Trophoblast cell (in vitro differentiated cells and primary cell): ENCODE data around the gene TXLNG.
A peak's percentile ranks its signal among the peaks of the same experiment; 100 is the strongest.

Source experiments
- DNase-seq, 2 donors: peaks; one replicate each; pipeline ENCODE4 v3.0.0-alpha.2; 2016
- H2AFZ ChIP-seq: 2 replicates; pipeline ENCODE4 v1.6.1; 2013; ENCODE audit warnings: low read length, moderate library complexity, mild to moderate bottlenecking; ENCODE audit not compliant: insufficient read depth, poor library complexity
- H2AK5ac ChIP-seq: 2 replicates; pipeline ENCODE4 v1.6.1; 2013; ENCODE audit warnings: mild to moderate bottlenecking, low read length
- H2BK120ac ChIP-seq: 2 replicates; pipeline ENCODE4 v1.6.1; 2013; ENCODE audit warnings: low read length, mild to moderate bottlenecking, moderate library complexity; ENCODE audit not compliant: insufficient read depth, poor library complexity
- H2BK12ac ChIP-seq: 2 replicates; pipeline ENCODE4 v1.6.1; 2013; ENCODE audit warnings: mild to moderate bottlenecking, low read length, moderate library complexity
- H2BK5ac ChIP-seq: 2 replicates; pipeline ENCODE4 v1.6.1; 2013; ENCODE audit warnings: low read length, low read depth, moderate library complexity, mild to moderate bottlenecking; ENCODE audit not compliant: poor library complexity
- H3K14ac ChIP-seq: 2 replicates; pipeline ENCODE4 v1.6.1; 2013; ENCODE audit warnings: mild to moderate bottlenecking, low read length
- H3K18ac ChIP-seq: 2 replicates; pipeline ENCODE4 v1.6.1; 2013; ENCODE audit warnings: mild to moderate bottlenecking, low read length
- H3K23ac ChIP-seq: 2 replicates; pipeline ENCODE4 v1.6.1; 2013; ENCODE audit warnings: low read length
- H3K27ac ChIP-seq: 2 replicates; pipeline ENCODE4 v1.5.1; 2013; ENCODE audit warnings: low read depth, mild to moderate bottlenecking, inconsistent platforms, low read length, moderate library complexity
- H3K27me3 ChIP-seq: 2 replicates; pipeline ENCODE4 v1.6.1; 2013; ENCODE audit warnings: inconsistent platforms, mild to moderate bottlenecking, low read length, moderate library complexity; ENCODE audit not compliant: insufficient read depth
- H3K36me3 ChIP-seq, 2 experiments: 1 replicate in 1 of 2; 2 replicates in 1 of 2; pipeline ENCODE4 v1.6.1; 2013; ENCODE audit warnings: low read length in 2 of 2, mild to moderate bottlenecking in 2 of 2, moderate library complexity in 1 of 2; ENCODE audit not compliant: insufficient read depth in 2 of 2, control insufficient read depth in 1 of 2
- H3K4ac ChIP-seq: 2 replicates; pipeline ENCODE4 v1.6.1; 2013; ENCODE audit warnings: low read depth, mild to moderate bottlenecking, low read length, moderate library complexity
- H3K4me1 ChIP-seq, 2 experiments: 1 replicate in 1 of 2; 2 replicates in 1 of 2; pipeline ENCODE4 v1.6.1; 2013; ENCODE audit warnings: low read length in 2 of 2, mild to moderate bottlenecking in 2 of 2, moderate library complexity in 1 of 2; ENCODE audit not compliant: insufficient read depth in 2 of 2, control insufficient read depth in 1 of 2
- H3K4me2 ChIP-seq: 2 replicates; pipeline ENCODE4 v1.6.1; 2013; ENCODE audit warnings: inconsistent platforms, mild to moderate bottlenecking, low read length, moderate library complexity
- H3K4me3 ChIP-seq: 2 replicates; pipeline ENCODE4 v1.5.1; 2013; ENCODE audit warnings: mild to moderate bottlenecking, low read depth, low read length, inconsistent platforms
- H3K79me1 ChIP-seq: one replicate; pipeline ENCODE4 v1.6.1; 2013; ENCODE audit warnings: low read length
- H3K79me2 ChIP-seq: 2 replicates; pipeline ENCODE4 v1.6.1; 2013; ENCODE audit warnings: low read length, mild to moderate bottlenecking; ENCODE audit not compliant: control insufficient read depth, insufficient read depth, poor library complexity
- H3K9ac ChIP-seq: 2 replicates; pipeline ENCODE4 v1.6.1; 2013; ENCODE audit warnings: mild to moderate bottlenecking, low read length
- H3K9me3 ChIP-seq: 2 replicates; pipeline ENCODE4 v1.6.1; 2013; ENCODE audit warnings: low read depth, mild to moderate bottlenecking, control low read depth, inconsistent platforms, low read length; ENCODE audit not compliant: insufficient read depth
- H4K12ac ChIP-seq: 2 replicates; pipeline ENCODE4 v1.6.1; 2013; ENCODE audit warnings: low read depth, mild to moderate bottlenecking, low read length, moderate library complexity
- H4K8ac ChIP-seq: 2 replicates; pipeline ENCODE4 v1.6.1; 2013; ENCODE audit warnings: low read depth, mild to moderate bottlenecking, low read length, moderate library complexity
- H4K91ac ChIP-seq: one replicate; pipeline ENCODE4 v1.6.1; 2013; ENCODE audit warnings: low read depth, mild to moderate bottlenecking, low read length, moderate library complexity
- WGBS: extraction: QIAGEN DNeasy Blood & Tissue Kit; methylation state at CpG from one replicate; pipeline ENCODE4 v1.1.7; 2013; ENCODE audit warnings: missing lambda C conversion rate; ENCODE audit not compliant: insufficient read length, insufficient coverage; ENCODE audit errors: extremely low coverage; 5-methylcytosine and 5-hydroxymethylcytosine counted together

Gene TXLNG

GRCh38 chrX:16765594-16765993 lies 20.7 kb upstream of the TXLNG start:
- Histone ChIP-seq H3K4me3 (no peak overlapping the region), H3K4ac (no peak overlapping the region), H3K23ac (no peak overlapping the region), H2BK120ac (no peak overlapping the region), H3K4me2 (no peak overlapping the region), H3K4me1 (no peaks in the 10 kb centered on the region), H4K8ac (no peak overlapping the region), H2AFZ (no peak overlapping the region), H3K18ac (no peak overlapping the region), H2BK5ac (no peak overlapping the region), H3K27me3 (no peaks in the 10 kb centered on the region), H4K12ac (no peak overlapping the region), H3K36me3 (no peaks in the 10 kb centered on the region), H3K9me3 (no peaks in the 10 kb centered on the region), H3K27ac (no peak overlapping the region), H3K14ac (no peak overlapping the region), H3K79me1 (no peaks in the 10 kb centered on the region), H3K9ac (no peak overlapping the region), H2BK12ac (no peak overlapping the region), H2AK5ac (no peak overlapping the region), H4K91ac (no peak overlapping the region), H3K79me2 (no peaks in the 10 kb centered on the region)
- WGBS = no CpG with 5 or more reads among the region's 2 CpGs
- DNase-seq = no peak

GRCh38 chrX:16770970-16771482 lies 15.2 kb upstream of the TXLNG start:
- Histone ChIP-seq H4K12ac (no peak overlapping the region), H3K9me3 (no peaks in the 10 kb centered on the region), H2BK5ac (no peak overlapping the region), H3K4me2 (no peak overlapping the region), H3K4me1 (no peaks in the 10 kb centered on the region), H2BK120ac (no peak overlapping the region), H4K91ac (no peak overlapping the region), H4K8ac (no peak overlapping the region), H3K27me3 (no peaks in the 10 kb centered on the region), H3K14ac (no peak overlapping the region), H2AK5ac (no peak overlapping the region), H3K79me1 (peaks cover 1% of the 10 kb centered on the region), H3K79me2 (no peaks in the 10 kb centered on the region), H3K4ac (no peak overlapping the region), H2AFZ (no peak overlapping the region), H3K4me3 (no peak overlapping the region), H3K36me3 (no peaks in the 10 kb centered on the region), H3K9ac (no peak overlapping the region), H3K27ac (no peak overlapping the region), H2BK12ac (no peak overlapping the region), H3K23ac (no peak overlapping the region), H3K18ac (no peak overlapping the region)
- no CpG with 5 or more reads among the region's 2 CpGs for WGBS
- no peak for DNase-seq

GRCh38 chrX:16771483-16772398 lies 14.5 kb upstream of the TXLNG start:
- no peak overlapping the region for H3K14ac ChIP-seq
- peaks cover 1% of the 10 kb centered on the region for H3K79me1 ChIP-seq
- H3K9me3 ChIP-seq = no peaks in the 10 kb centered on the region
- no peak overlapping the region for H3K18ac ChIP-seq
- H3K27me3 ChIP-seq = no peaks in the 10 kb centered on the region
- no peak overlapping the region for H3K9ac ChIP-seq
- H3K79me2 ChIP-seq = no peaks in the 10 kb centered on the region
- no peak overlapping the region for H4K91ac ChIP-seq
- H3K4me3 ChIP-seq = no peak overlapping the region
- DNase-seq = peak in 1 of 2 donors; percentile 60
- no peak overlapping the region for H2AFZ ChIP-seq
- no peak overlapping the region for H3K23ac ChIP-seq
- no peak overlapping the region for H3K4me2 ChIP-seq
- no peaks in the 10 kb centered on the region for H3K36me3 ChIP-seq
- H2BK5ac ChIP-seq = peak overlapping the region; percentile 63
- H4K8ac ChIP-seq = peak overlapping the region; percentile 65
- no CpG with 5 or more reads among the region's 16 CpGs for WGBS
- no peak overlapping the region for H2BK120ac ChIP-seq
- H4K12ac ChIP-seq = no peak overlapping the region
- no peak overlapping the region for H2BK12ac ChIP-seq
- no peak overlapping the region for H2AK5ac ChIP-seq
- H3K4me1 ChIP-seq = no peaks in the 10 kb centered on the region
- H3K4ac ChIP-seq = no peak overlapping the region
- no peak overlapping the region for H3K27ac ChIP-seq

- Histone ChIP-seq H2BK120ac (no peak overlapping the region), H3K27me3 (no peaks in the 10 kb centered on the region), H3K14ac (no peak overlapping the region), H3K4me1 (no peaks in the 10 kb centered on the region), H3K4me2 (no peak overlapping the region), H3K79me1 (peaks cover 1% of the 10 kb centered on the region), H3K18ac (no peak overlapping the region), H3K23ac (no peak overlapping the region), H3K9ac (no peak overlapping the region), H3K4ac (no peak overlapping the region), H4K12ac (no peak overlapping the region), H3K36me3 (no peaks in the 10 kb centered on the region), H2BK5ac (no peak overlapping the region), H3K79me2 (no peaks in the 10 kb centered on the region), H2AFZ (no peak overlapping the region), H4K8ac (peak overlapping the region; percentile 65), H4K91ac (no peak overlapping the region), H3K9me3 (no peaks in the 10 kb centered on the region), H2AK5ac (no peak overlapping the region), H2BK12ac (no peak overlapping the region), H3K4me3 (no peak overlapping the region), H3K27ac (no peak overlapping the region)
- no CpG with 5 or more reads among the region's 6 CpGs for WGBS
- DNase-seq = no peak
Measured at GRCh38 chrX:16772460-16772859, 13.8 kb upstream of the TXLNG start.
